ENCODE results near the gene CACNA1E.

The CACNA1E gene

DNA sequence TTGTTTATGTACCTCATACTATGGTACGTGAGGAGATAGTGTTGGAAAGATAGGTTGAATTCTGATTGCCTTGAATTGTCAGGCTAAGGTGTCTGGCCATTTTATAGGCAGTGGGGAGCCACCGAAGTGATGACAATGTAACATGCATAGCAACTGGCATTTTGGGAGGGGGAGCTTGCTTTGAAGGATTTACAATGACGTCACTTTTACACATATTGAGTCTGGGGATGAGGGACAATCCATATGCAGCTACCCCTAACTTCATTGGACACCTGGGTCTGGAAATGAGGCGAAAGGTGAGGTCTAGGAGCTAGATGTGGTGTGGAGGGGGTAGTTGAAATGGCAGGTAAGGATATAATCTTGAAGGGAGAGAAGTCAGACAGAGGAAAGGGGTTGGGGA is 7.7 kb upstream of the CACNA1E start:
- H3K9ac ChIP-seq (ENCODE audit: low read depth, low read length, poor library complexity, severe bottlenecking), result no peak overlapping the region
- H3K9me3 ChIP-seq (ENCODE audit: insufficient read depth, low read depth, low read length), result no peaks in the 10 kb centered on the region
- no peaks in the 10 kb centered on the region for H3K9me2 ChIP-seq (replicated peaks; ENCODE audit: low read depth, low read length)
- no peak overlapping the region for H3K4me3 ChIP-seq (ENCODE audit: low read length, poor library complexity, severe bottlenecking)
- no peaks in the 10 kb centered on the region for H3K79me2 ChIP-seq (ENCODE audit: insufficient read depth, low read length)
- no peaks in the 10 kb centered on the region for H3K36me3 ChIP-seq (ENCODE audit: insufficient read depth, low read length)
- H3K4me2 ChIP-seq (ENCODE audit: low read depth, low read length, poor library complexity, severe bottlenecking), result no peak overlapping the region
- H3K4me1 ChIP-seq (ENCODE audit: insufficient read depth, low read length, poor library complexity, severe bottlenecking), result no peaks in the 10 kb centered on the region
- H2AFZ ChIP-seq (ENCODE audit: low read length), result no peak overlapping the region
- H3K27me3 ChIP-seq (ENCODE audit: insufficient read depth, low read length, poor library complexity, severe bottlenecking), result no peaks in the 10 kb centered on the region
- no peak for TF ChIP-seq CTCF (conservative IDR thresholded peaks at IDR 0.05; ENCODE audit: low read length)
- no peak for TF ChIP-seq EZH2phosphoT487 (IDR thresholded peaks at IDR 0.05; ENCODE audit: borderline replicate concordance)
- H4K20me1 ChIP-seq (ENCODE audit: insufficient read depth, low read length, poor library complexity, severe bottlenecking), result no peaks in the 10 kb centered on the region
- no peaks in the 10 kb centered on the region for H3F3A ChIP-seq (ENCODE audit: low read depth)

- Histone ChIP-seq H4K20me1 (ENCODE audit: insufficient read depth, low read length, poor library complexity, severe bottlenecking) (no peaks in the 10 kb centered on the region), H3K4me3 (ENCODE audit: low read length, poor library complexity, severe bottlenecking) (no peak overlapping the region), H3K27me3 (ENCODE audit: insufficient read depth, low read length, poor library complexity, severe bottlenecking) (no peaks in the 10 kb centered on the region), H3K9ac (ENCODE audit: low read depth, low read length, poor library complexity, severe bottlenecking) (no peak overlapping the region), H3K4me2 (ENCODE audit: low read depth, low read length, poor library complexity, severe bottlenecking) (no peak overlapping the region), H2AFZ (ENCODE audit: low read length) (no peak overlapping the region), H3K36me3 (ENCODE audit: insufficient read depth, low read length) (no peaks in the 10 kb centered on the region), H3K4me1 (ENCODE audit: insufficient read depth, low read length, poor library complexity, severe bottlenecking) (no peaks in the 10 kb centered on the region), H3F3A (ENCODE audit: low read depth) (no peaks in the 10 kb centered on the region), H3K9me2 (replicated peaks; ENCODE audit: low read depth, low read length) (no peaks in the 10 kb centered on the region), H3K9me3 (ENCODE audit: insufficient read depth, low read depth, low read length) (no peaks in the 10 kb centered on the region), H3K79me2 (ENCODE audit: insufficient read depth, low read length) (no peaks in the 10 kb centered on the region)
- no peak for TF ChIP-seq EZH2phosphoT487 (IDR thresholded peaks at IDR 0.05; ENCODE audit: borderline replicate concordance)
- no peak for TF ChIP-seq CTCF (conservative IDR thresholded peaks at IDR 0.05; ENCODE audit: low read length)
These were observed 6.7 kb upstream of the CACNA1E start for GRCh38 chr1:181476581-181476980.

DNA sequence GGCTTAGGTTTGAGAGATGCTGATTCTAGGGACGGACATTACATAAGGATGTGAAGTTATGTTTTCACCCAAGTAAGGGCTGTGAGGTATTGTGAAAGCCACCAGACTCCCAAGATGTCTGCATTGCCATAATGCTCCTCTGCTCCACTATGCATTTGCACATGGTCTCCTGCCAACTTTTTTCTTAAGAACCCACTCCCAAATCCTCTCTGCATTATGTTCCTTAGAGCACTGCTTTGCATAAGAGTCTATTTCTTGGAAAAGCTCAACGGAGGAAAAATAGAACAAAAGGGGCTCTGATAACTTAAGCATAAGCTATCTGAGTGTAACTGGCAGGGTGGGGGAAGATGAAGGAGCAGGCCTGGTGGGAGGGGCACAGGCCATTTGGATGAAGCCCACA is 5.0 kb upstream of the CACNA1E start:
- Histone ChIP-seq H3K9me2 (replicated peaks; ENCODE audit: low read depth, low read length) (no peaks in the 10 kb centered on the region), H3K4me2 (ENCODE audit: low read depth, low read length, poor library complexity, severe bottlenecking) (no peak overlapping the region), H3K4me1 (ENCODE audit: insufficient read depth, low read length, poor library complexity, severe bottlenecking) (no peaks in the 10 kb centered on the region), H2AFZ (ENCODE audit: low read length) (no peak overlapping the region), H3K4me3 (ENCODE audit: low read length, poor library complexity, severe bottlenecking) (no peak overlapping the region), H3K79me2 (ENCODE audit: insufficient read depth, low read length) (no peaks in the 10 kb centered on the region), H3K9ac (ENCODE audit: low read depth, low read length, poor library complexity, severe bottlenecking) (no peak overlapping the region), H3K27me3 (ENCODE audit: insufficient read depth, low read length, poor library complexity, severe bottlenecking) (no peaks in the 10 kb centered on the region), H3K36me3 (ENCODE audit: insufficient read depth, low read length) (no peaks in the 10 kb centered on the region), H3K9me3 (ENCODE audit: insufficient read depth, low read depth, low read length) (no peaks in the 10 kb centered on the region), H4K20me1 (ENCODE audit: insufficient read depth, low read length, poor library complexity, severe bottlenecking) (no peaks in the 10 kb centered on the region), H3F3A (ENCODE audit: low read depth) (no peaks in the 10 kb centered on the region)
- TF ChIP-seq EZH2phosphoT487 (IDR thresholded peaks at IDR 0.05; ENCODE audit: borderline replicate concordance) (no peak), CTCF (conservative IDR thresholded peaks at IDR 0.05; ENCODE audit: low read length) (no peak)

Measured in Loucy (cell line).